GM23338 (cell line): Measurements from ENCODE around the gene CNNM1. TPM values are rescaled to one million over a fixed set of nuclear protein-coding genes. Genes with fewer than 3 reads are reported as not detected.

Source experiments
- ATAC-seq: fragments of 200-7000 bp; cut with Tn5 transposase; 3 replicates; pipeline ENCODE4 v1.9.1; 2020
- DNase-seq: peaks from one replicate; pipeline ENCODE4 v3.0.0-alpha.2; 2015; ENCODE audit warnings: low spot score
- H2AFZ ChIP-seq: fragments of 200-600 bp; sonication (generic); 2 replicates; pipeline ENCODE4 v1.8.0; 2016; ENCODE audit warnings: antibody characterized with exemption, mild to moderate bottlenecking, moderate library complexity
- H3F3A ChIP-seq: fragments of 200-600 bp; sonication (generic); replicated peaks from 2 replicates; pipeline ENCODE4 v1.8.0; 2017; ENCODE audit warnings: antibody characterized with exemption, mixed run types, low read depth
- H3K27ac ChIP-seq: fragments of 200-600 bp; sonication (generic); 2 replicates; pipeline ENCODE4 v1.6.1; 2016; ENCODE audit warnings: low read depth
- H3K27me3 ChIP-seq: fragments of 200-600 bp; sonication (generic); 2 replicates; pipeline ENCODE4 v1.8.0; 2016; ENCODE audit warnings: mild to moderate bottlenecking, mixed run types, moderate library complexity; ENCODE audit not compliant: insufficient read depth
- H3K36me3 ChIP-seq: fragments of 200-600 bp; sonication (generic); 2 replicates; pipeline ENCODE4 v1.8.0; 2016; ENCODE audit warnings: mild to moderate bottlenecking; ENCODE audit not compliant: insufficient read depth
- H3K4me1 ChIP-seq: fragments of 200-600 bp; sonication (generic); 2 replicates; pipeline ENCODE4 v1.8.0; 2016; ENCODE audit warnings: mild to moderate bottlenecking, moderate library complexity; ENCODE audit not compliant: insufficient read depth
- H3K4me2 ChIP-seq: fragments of 200-600 bp; sonication (generic); 2 replicates; pipeline ENCODE4 v1.7.1; 2017; ENCODE audit warnings: mixed run types
- H3K4me3 ChIP-seq: fragments of 200-600 bp; sonication (generic); 2 replicates; pipeline ENCODE4 v1.6.1; 2016; ENCODE audit warnings: mixed run types
- H3K79me2 ChIP-seq: fragments of 200-600 bp; sonication (generic); replicated peaks from 2 replicates; pipeline ENCODE4 v1.8.0; 2017; ENCODE audit warnings: mild to moderate bottlenecking; ENCODE audit not compliant: insufficient read depth
- H3K9me2 ChIP-seq: fragments of 200-600 bp; sonication (generic); 2 replicates; pipeline ENCODE4 v1.8.0; 2017; ENCODE audit not compliant: insufficient read depth
- H4K20me1 ChIP-seq: fragments of 200-600 bp; sonication (generic); replicated peaks from 2 replicates; pipeline ENCODE4 v1.8.0; 2017; ENCODE audit warnings: mild to moderate bottlenecking; ENCODE audit not compliant: insufficient read depth
- H3K27ac Mint-ChIP-seq: 2 replicates; pipeline ENCODE4 v1.8.0; 2020; ENCODE audit warnings: inconsistent platforms, mild to moderate bottlenecking, moderate library complexity, mixed read lengths
- H3K27me3 Mint-ChIP-seq: 3 replicates; pipeline ENCODE4 v1.8.0; 2022; ENCODE audit warnings: low read depth, mild to moderate bottlenecking, moderate library complexity, mixed read lengths, inconsistent platforms; ENCODE audit not compliant: insufficient read depth, poor library complexity
- H3K36me3 Mint-ChIP-seq: 3 replicates; pipeline ENCODE4 v1.8.0; 2021; ENCODE audit warnings: low read depth, mild to moderate bottlenecking, inconsistent platforms, moderate library complexity, mixed read lengths
- H3K4me1 Mint-ChIP-seq: 3 replicates; pipeline ENCODE4 v1.8.0; 2020; ENCODE audit warnings: mild to moderate bottlenecking, inconsistent platforms, mixed read lengths
- H3K4me3 Mint-ChIP-seq: 3 replicates; pipeline ENCODE4 v1.8.0; 2021; ENCODE audit warnings: moderate library complexity, mild to moderate bottlenecking, inconsistent platforms, mixed read lengths
- H3K9me3 Mint-ChIP-seq: 3 replicates; pipeline ENCODE4 v1.8.0; 2020; ENCODE audit warnings: moderate library complexity, mild to moderate bottlenecking, inconsistent platforms, mixed read lengths
- CREB1 ChIP-seq: fragments of 250-450 bp; sonication (Bioruptor Pico); IDR thresholded peaks from 2 replicates; pipeline ENCODE4 v1.5.0; 2020; ENCODE audit warnings: low read depth, mild to moderate bottlenecking, moderate library complexity
- CTCF ChIP-seq, 2 experiments: fragments of 200-600 bp in 1 of 2; sonication (generic) in 1 of 2; conservative IDR thresholded peaks; 2 replicates each; pipeline versions ENCODE4 v1.5.1 to v1.6.1; 2016 to 2017; ENCODE audit warnings: antibody characterized with exemption in 2 of 2, low read depth in 2 of 2, mild to moderate bottlenecking in 2 of 2, moderate library complexity in 1 of 2
- EZH2 ChIP-seq: fragments of 200-600 bp; sonication (generic); IDR thresholded peaks from one replicate; pipeline ENCODE4 v1.8.0; 2017; ENCODE audit warnings: antibody characterized with exemption, mild to moderate bottlenecking, low read depth; ENCODE audit not compliant: unreplicated experiment
- EZH2phosphoT487 ChIP-seq: fragments of 200-600 bp; sonication (generic); IDR thresholded peaks from one replicate; pipeline ENCODE4 v1.8.1; 2018; ENCODE audit warnings: antibody characterized with exemption; ENCODE audit not compliant: unreplicated experiment
- JUNB ChIP-seq: IDR thresholded peaks from one replicate; pipeline ENCODE4 v1.6.1; 2016; ENCODE audit warnings: antibody characterized with exemption; ENCODE audit not compliant: unreplicated experiment
- NANOG ChIP-seq: IDR thresholded peaks from 2 replicates; pipeline ENCODE4 v1.6.1; 2016; ENCODE audit warnings: antibody characterized with exemption, borderline replicate concordance
- POLR2AphosphoS5 ChIP-seq: IDR thresholded peaks from 2 replicates; pipeline ENCODE4 v1.6.1; 2016; ENCODE audit warnings: antibody characterized with exemption, low read depth
- REST ChIP-seq: IDR thresholded peaks from one replicate; pipeline ENCODE4 v1.6.1; 2018; ENCODE audit warnings: antibody characterized with exemption; ENCODE audit not compliant: unreplicated experiment
- STAT1 ChIP-seq: IDR thresholded peaks from one replicate; pipeline ENCODE4 v1.6.1; 2016; ENCODE audit warnings: antibody characterized with exemption; ENCODE audit not compliant: unreplicated experiment
- ZNF114 ChIP-seq: fragments of 250-450 bp; sonication (Bioruptor Pico); IDR thresholded peaks from 2 replicates; pipeline ENCODE4 v1.5.0; 2020; ENCODE audit warnings: mild to moderate bottlenecking, moderate library complexity
- ZNF331 ChIP-seq: fragments of 250-450 bp; sonication (Bioruptor Pico); IDR thresholded peaks from 2 replicates; pipeline ENCODE4 v1.5.0; 2020; ENCODE audit warnings: low read depth, mild to moderate bottlenecking, moderate library complexity
- ZNF462 ChIP-seq: fragments of 250-450 bp; sonication (Bioruptor Pico); IDR thresholded peaks from 2 replicates; pipeline ENCODE4 v1.5.0; 2020; ENCODE audit warnings: mild to moderate bottlenecking, moderate library complexity
- polyA plus RNA-seq: library from polyadenylated mRNA; unstranded; fragments of >200 nt; fragmentation: Nextera tagmentation; extraction: Ambion mirVana; gene quantifications from 2 replicates; pipeline ENCODE4 v1.2.1, GENCODE V29; 2016
- total RNA-seq: library from RNA; depleted of rRNA; stranded (reverse); fragments of >200 nt; shearing (Covaris generic); gene quantifications from 2 replicates; pipeline ENCODE4 v1.2.3, GENCODE V29; 2014
- TF ChIP-seq, protein P1 (sequence below): IDR thresholded peaks from 2 replicates; pipeline ENCODE4 v1.6.1; 2016; ENCODE audit warnings: antibody characterized with exemption

CNNM1 gene
- total and polyA plus RNA-seq, 2 experiments from 2014 or later: 0.52 to 0.90 TPM

DNA sequence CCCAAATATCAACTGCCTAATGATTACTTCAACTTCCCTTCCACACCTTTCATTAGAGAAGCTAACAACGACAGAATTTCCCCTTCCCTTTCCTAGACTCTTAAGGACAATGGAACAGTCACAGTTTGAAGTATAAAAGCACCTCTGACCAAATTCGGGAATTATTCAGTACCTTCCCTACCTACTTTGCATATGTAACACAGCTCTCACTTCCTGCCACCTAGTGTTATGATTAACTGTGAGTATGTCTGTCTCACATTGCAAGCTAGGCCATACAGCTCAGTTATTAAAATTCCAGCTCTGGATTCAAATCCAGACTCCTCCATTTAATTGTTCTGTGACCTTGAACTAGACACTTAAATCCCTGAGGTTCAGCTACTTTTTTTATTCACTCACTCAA is 48.7 kb upstream of the CNNM1 start:
- H4K20me1 ChIP-seq: no peaks in the 10 kb centered on the region
- no peaks in the 10 kb centered on the region for H3K79me2 ChIP-seq
- Mint-ChIP-seq H3K27ac (no peak overlapping the region), H3K4me1 (peaks cover 12% of the 10 kb centered on the region), H3K9me3 (peaks cover 7% of the 10 kb centered on the region; the same call in 2 of the 3 replicates), H3K36me3 (0 out of 3 replicates have a peak, but pooled peaks cover 3% of the 10 kb centered on the region), H3K27me3 (peaks cover 2% of the 10 kb centered on the region), H3K4me3 (no peak overlapping the region)
- H3K9me2 ChIP-seq: no peaks in the 10 kb centered on the region
- peaks cover 11% of the 10 kb centered on the region for H3K4me1 ChIP-seq
- H3K4me3 ChIP-seq: no peak overlapping the region
- TF ChIP-seq EZH2 (no peak), EZH2phosphoT487 (no peak), POLR2AphosphoS5 (no peak), ZNF114 (no peak), ZNF331 (no peak), REST (no peak), CREB1 (CRISPR knock-in tag) (no peak), NANOG (no peak), STAT1 (no peak), JUNB (no peak), CTCF (conservative IDR thresholded peaks at IDR 0.05; ENCODE audit: low read depth in 2 of 2) (no peak), ZNF462 (CRISPR knock-in tag) (no peak)
- TF ChIP-seq, protein P1, sequence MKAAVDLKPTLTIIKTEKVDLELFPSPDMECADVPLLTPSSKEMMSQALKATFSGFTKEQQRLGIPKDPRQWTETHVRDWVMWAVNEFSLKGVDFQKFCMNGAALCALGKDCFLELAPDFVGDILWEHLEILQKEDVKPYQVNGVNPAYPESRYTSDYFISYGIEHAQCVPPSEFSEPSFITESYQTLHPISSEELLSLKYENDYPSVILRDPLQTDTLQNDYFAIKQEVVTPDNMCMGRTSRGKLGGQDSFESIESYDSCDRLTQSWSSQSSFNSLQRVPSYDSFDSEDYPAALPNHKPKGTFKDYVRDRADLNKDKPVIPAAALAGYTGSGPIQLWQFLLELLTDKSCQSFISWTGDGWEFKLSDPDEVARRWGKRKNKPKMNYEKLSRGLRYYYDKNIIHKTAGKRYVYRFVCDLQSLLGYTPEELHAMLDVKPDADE: no peak
- H3K27me3 ChIP-seq: no peaks in the 10 kb centered on the region
- DNase-seq (no peak), ATAC-seq (no peak)
- H3K36me3 ChIP-seq: no peaks in the 10 kb centered on the region
- no peak overlapping the region for H2AFZ ChIP-seq
- no peak overlapping the region for H3K4me2 ChIP-seq
- no peaks in the 10 kb centered on the region for H3F3A ChIP-seq
- H3K27ac ChIP-seq: no peak overlapping the region
